Fibroblast of lung (primary cell): ENCODE results near the gene GLDC.

ENCODE experiments used
- EZH2 ChIP-seq: IDR thresholded peaks from 2 replicates; pipeline ENCODE4 v1.5.1; 2012; ENCODE audit warnings: low read length, control low read depth, mild to moderate bottlenecking; ENCODE audit errors: missing control alignments
- TF ChIP-seq, protein P1 (sequence below), 2 donors: IDR thresholded peaks in 1 of 2; conservative IDR thresholded peaks in 1 of 2; 1 replicate in 1 of 2; 2 replicates in 1 of 2; pipeline ENCODE4 v1.5.1; 2011 to 2012; ENCODE audit warnings: low read length in 2 of 2, control low read depth in 1 of 2, inconsistent platforms in 1 of 2, low read depth in 1 of 2, mild to moderate bottlenecking in 1 of 2

DNA sequence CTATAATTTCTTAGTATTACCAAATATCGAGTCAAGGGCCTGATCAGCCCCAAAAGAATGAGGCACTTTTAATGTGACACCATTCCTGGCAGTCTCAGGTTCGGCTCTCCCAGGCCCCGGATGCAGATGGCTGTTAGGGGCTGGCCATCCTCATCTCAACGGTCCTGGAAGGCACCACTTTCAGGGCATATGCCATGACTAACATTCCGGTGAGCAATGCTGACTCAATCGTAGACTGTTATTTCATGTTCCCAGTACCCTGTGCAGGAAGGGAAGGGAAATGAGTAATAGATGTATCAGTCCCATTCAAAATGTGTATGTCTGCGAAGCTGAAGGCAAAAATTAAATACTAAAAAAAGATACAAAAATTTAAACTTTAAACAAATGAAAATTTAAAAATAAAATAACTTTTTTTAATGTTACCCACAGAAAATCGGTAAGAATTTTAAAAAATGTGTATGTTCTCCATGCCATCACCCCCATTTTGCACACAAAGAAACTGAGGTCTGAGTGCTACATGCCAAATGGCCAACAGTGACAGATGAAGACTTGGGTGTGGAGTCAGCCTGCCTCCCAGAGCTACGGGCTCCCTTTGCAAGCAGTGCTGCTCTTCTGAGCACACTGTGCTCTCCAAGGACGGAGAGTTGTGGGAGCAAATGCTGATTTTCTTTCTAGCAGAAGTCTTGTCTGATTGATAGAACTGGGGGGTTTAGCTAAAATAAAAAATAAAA lies 79.0 kb downstream of the GLDC start:
- TF ChIP-seq, protein P1, sequence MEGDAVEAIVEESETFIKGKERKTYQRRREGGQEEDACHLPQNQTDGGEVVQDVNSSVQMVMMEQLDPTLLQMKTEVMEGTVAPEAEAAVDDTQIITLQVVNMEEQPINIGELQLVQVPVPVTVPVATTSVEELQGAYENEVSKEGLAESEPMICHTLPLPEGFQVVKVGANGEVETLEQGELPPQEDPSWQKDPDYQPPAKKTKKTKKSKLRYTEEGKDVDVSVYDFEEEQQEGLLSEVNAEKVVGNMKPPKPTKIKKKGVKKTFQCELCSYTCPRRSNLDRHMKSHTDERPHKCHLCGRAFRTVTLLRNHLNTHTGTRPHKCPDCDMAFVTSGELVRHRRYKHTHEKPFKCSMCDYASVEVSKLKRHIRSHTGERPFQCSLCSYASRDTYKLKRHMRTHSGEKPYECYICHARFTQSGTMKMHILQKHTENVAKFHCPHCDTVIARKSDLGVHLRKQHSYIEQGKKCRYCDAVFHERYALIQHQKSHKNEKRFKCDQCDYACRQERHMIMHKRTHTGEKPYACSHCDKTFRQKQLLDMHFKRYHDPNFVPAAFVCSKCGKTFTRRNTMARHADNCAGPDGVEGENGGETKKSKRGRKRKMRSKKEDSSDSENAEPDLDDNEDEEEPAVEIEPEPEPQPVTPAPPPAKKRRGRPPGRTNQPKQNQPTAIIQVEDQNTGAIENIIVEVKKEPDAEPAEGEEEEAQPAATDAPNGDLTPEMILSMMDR (conservative IDR thresholded peaks at IDR 0.05 in 1 of 2, IDR thresholded peaks at IDR 0.05 in 1 of 2; ENCODE audit: low read depth in 1 of 2, low read length in 2 of 2), result no peak
- TF ChIP-seq EZH2, result no peak
